Measurements from ENCODE around the gene NUDT16L1. TPM values are rescaled to one million over a fixed set of nuclear protein-coding genes. Genes with fewer than 3 reads are reported as not detected.

The NUDT16L1 gene
- total RNA-seq, 1 experiment from 2014 or later = 49.9 TPM

DNA sequence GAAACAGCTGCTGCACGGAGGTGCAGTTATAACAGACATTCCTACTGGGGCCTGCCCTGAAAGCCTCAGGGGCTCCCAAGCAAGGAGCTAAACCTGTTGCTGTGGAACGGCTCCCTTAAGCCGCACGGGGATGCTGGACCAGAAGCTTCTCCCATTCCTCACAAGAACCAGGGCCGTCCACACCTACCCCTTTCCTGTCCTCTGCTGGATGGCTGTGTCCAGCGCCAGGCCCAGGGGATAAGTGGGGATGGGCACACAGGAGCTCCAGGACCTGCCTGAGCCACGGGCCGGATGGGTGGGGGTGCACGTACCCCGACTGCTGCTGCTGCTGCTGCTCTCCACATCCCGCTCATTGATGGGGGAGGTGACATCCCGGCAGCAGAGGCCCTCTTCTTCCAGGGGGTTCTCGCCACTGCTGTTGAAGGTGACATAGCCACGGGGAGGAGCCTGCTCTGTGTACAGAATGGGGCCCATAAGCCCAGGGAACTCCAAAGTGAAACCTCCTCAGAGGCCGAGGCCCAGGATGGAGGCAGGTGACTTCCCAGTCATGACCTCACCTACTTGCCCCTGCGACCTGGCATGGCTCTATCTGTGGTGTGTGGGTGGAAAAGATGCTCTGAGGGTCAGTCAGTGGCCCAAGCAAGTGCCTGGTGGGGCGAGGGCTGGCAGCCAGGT, 8.6 kb downstream of the NUDT16L1 start:
- Histone ChIP-seq H3K9me2 (replicated peaks; ENCODE audit: low read length) (no peaks in the 10 kb centered on the region), H3K4me2 (ENCODE audit: low read length) (no peak overlapping the region), H3K4me3 (ENCODE audit: low read length) (no peak overlapping the region), H3K27ac (ENCODE audit: low read length) (no peak overlapping the region), H4K20me1 (ENCODE audit: low read length) (no peaks in the 10 kb centered on the region), H3K9me3 (ENCODE audit: low read length) (no peaks in the 10 kb centered on the region), H3K27me3 (ENCODE audit: low read length) (no peaks in the 10 kb centered on the region), H3K79me2 (ENCODE audit: low read length) (no peaks in the 10 kb centered on the region), H3K4me1 (ENCODE audit: insufficient read depth, low read length) (no peaks in the 10 kb centered on the region), H3K9ac (ENCODE audit: low read length) (no peak overlapping the region), H3K36me3 (ENCODE audit: low read depth, low read length) (no peaks in the 10 kb centered on the region; the same call in 1 of the 2 replicates), H2AFZ (ENCODE audit: low read length) (no peak overlapping the region), H3F3A (ENCODE audit: low read length, unreplicated experiment) (no peaks in the 10 kb centered on the region)
- DNase-seq (no peak), ATAC-seq (no peak)
- no TSS peak for BruUV-seq (replicated peaks)
- intact Hi-C loops (cut with micrococcal nuclease) = no loop called here
- POLR2A ChIA-PET (ENCODE audit: unreplicated experiment) = interaction anchor here (0.6 kb wide), 1 partner anchor 32 kb away, joined by 3 read pairs; the partner anchor contains the start of gene DNAAF8
- TF ChIP-seq EZH2 (IDR thresholded peaks at IDR 0.05; ENCODE audit: low read length, unreplicated experiment) = no peak
- no peak for TF ChIP-seq EZH2phosphoT487 (IDR thresholded peaks at IDR 0.05; ENCODE audit: borderline replicate concordance, low read length)
- TF ChIP-seq, protein P1, sequence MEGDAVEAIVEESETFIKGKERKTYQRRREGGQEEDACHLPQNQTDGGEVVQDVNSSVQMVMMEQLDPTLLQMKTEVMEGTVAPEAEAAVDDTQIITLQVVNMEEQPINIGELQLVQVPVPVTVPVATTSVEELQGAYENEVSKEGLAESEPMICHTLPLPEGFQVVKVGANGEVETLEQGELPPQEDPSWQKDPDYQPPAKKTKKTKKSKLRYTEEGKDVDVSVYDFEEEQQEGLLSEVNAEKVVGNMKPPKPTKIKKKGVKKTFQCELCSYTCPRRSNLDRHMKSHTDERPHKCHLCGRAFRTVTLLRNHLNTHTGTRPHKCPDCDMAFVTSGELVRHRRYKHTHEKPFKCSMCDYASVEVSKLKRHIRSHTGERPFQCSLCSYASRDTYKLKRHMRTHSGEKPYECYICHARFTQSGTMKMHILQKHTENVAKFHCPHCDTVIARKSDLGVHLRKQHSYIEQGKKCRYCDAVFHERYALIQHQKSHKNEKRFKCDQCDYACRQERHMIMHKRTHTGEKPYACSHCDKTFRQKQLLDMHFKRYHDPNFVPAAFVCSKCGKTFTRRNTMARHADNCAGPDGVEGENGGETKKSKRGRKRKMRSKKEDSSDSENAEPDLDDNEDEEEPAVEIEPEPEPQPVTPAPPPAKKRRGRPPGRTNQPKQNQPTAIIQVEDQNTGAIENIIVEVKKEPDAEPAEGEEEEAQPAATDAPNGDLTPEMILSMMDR (conservative IDR thresholded peaks at IDR 0.05; ENCODE audit: low read depth, low read length) = no peak
- CTCF ChIA-PET = no interaction called here

DNA sequence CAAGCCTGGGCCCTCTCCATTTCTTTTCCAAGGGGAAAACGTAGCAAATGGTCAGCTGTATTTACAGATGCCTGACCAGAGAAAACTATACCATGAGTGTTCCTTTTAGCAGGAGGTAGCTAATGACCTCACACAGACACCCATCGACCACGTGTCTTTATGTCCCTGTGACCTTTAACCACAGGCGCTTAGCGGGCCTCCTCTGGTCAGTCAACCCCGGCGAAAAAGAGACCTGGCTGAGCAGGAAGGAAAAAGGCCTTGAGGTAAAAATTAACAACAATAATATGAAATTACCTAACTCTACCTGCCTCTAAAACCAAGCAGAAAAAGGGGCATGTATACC, 9.1 kb downstream of the NUDT16L1 start:
- H3K27ac ChIP-seq (ENCODE audit: low read length) = no peak overlapping the region
- no TSS peak for BruUV-seq (replicated peaks)
- H3K27me3 ChIP-seq (ENCODE audit: low read length) = no peaks in the 10 kb centered on the region
- no peaks in the 10 kb centered on the region; the same call in 1 of the 2 replicates for H3K36me3 ChIP-seq (ENCODE audit: low read depth, low read length)
- POLR2A ChIA-PET (ENCODE audit: unreplicated experiment) = interaction anchor here (0.6 kb wide), 1 partner anchor 32 kb away, joined by 3 read pairs; the partner anchor contains the start of gene DNAAF8
- no peak overlapping the region for H3K9ac ChIP-seq (ENCODE audit: low read length)
- H3K9me2 ChIP-seq (replicated peaks; ENCODE audit: low read length) = no peaks in the 10 kb centered on the region
- no peaks in the 10 kb centered on the region for H3K4me1 ChIP-seq (ENCODE audit: insufficient read depth, low read length)
- H3K79me2 ChIP-seq (ENCODE audit: low read length) = no peaks in the 10 kb centered on the region
- TF ChIP-seq, protein P1 (conservative IDR thresholded peaks at IDR 0.05; ENCODE audit: low read depth, low read length) = no peak
- TF ChIP-seq EZH2phosphoT487 (IDR thresholded peaks at IDR 0.05; ENCODE audit: borderline replicate concordance, low read length) (no peak), EZH2 (IDR thresholded peaks at IDR 0.05; ENCODE audit: low read length, unreplicated experiment) (no peak)
- no peaks in the 10 kb centered on the region for H4K20me1 ChIP-seq (ENCODE audit: low read length)
- DNase-seq (no peak), ATAC-seq (no peak)
- H3K4me3 ChIP-seq (ENCODE audit: low read length) = no peak overlapping the region
- CTCF ChIA-PET = no interaction called here
- H3F3A ChIP-seq (ENCODE audit: low read length, unreplicated experiment) = no peaks in the 10 kb centered on the region
- H3K9me3 ChIP-seq (ENCODE audit: low read length) = no peaks in the 10 kb centered on the region
- H3K4me2 ChIP-seq (ENCODE audit: low read length) = no peak overlapping the region
- intact Hi-C loops (cut with micrococcal nuclease) = no loop called here
- H2AFZ ChIP-seq (ENCODE audit: low read length) = no peak overlapping the region

DNA sequence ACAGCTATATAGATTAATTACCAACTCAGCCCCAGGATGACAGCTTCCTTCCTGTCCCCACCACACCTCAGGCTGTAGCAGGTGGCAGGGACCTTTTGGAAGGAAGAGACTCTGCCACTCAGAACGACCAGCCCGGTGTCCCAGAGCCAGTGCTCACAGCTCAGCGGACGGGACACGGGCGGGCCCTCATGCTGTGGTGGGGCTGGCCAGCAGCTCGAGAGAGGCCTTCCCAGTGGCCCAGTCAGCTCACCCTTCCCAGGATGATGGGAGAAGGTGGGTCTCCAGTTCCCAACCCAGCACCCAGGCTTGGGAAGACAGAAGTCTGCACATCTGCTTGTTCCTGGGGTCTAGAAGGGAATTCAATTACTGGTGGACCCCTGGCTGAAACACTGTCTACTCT, 10.5 kb downstream of the NUDT16L1 start:
- intact Hi-C loops (cut with micrococcal nuclease) = no loop called here
- Histone ChIP-seq H3K27ac (ENCODE audit: low read length) (no peak overlapping the region), H3K36me3 (ENCODE audit: low read depth, low read length) (no peaks in the 10 kb centered on the region; the same call in 1 of the 2 replicates), H3F3A (ENCODE audit: low read length, unreplicated experiment) (no peaks in the 10 kb centered on the region), H3K4me3 (ENCODE audit: low read length) (no peak overlapping the region), H2AFZ (ENCODE audit: low read length) (no peak overlapping the region), H3K79me2 (ENCODE audit: low read length) (no peaks in the 10 kb centered on the region), H3K9me2 (replicated peaks; ENCODE audit: low read length) (no peaks in the 10 kb centered on the region), H3K4me2 (ENCODE audit: low read length) (no peak overlapping the region), H3K9me3 (ENCODE audit: low read length) (no peaks in the 10 kb centered on the region), H4K20me1 (ENCODE audit: low read length) (no peaks in the 10 kb centered on the region), H3K4me1 (ENCODE audit: insufficient read depth, low read length) (no peaks in the 10 kb centered on the region), H3K9ac (ENCODE audit: low read length) (no peak overlapping the region), H3K27me3 (ENCODE audit: low read length) (no peaks in the 10 kb centered on the region)
- TF ChIP-seq EZH2 (IDR thresholded peaks at IDR 0.05; ENCODE audit: low read length, unreplicated experiment) (no peak), EZH2phosphoT487 (IDR thresholded peaks at IDR 0.05; ENCODE audit: borderline replicate concordance, low read length) (no peak)
- TF ChIP-seq, protein P1 (conservative IDR thresholded peaks at IDR 0.05; ENCODE audit: low read depth, low read length) = no peak
- BruUV-seq (replicated peaks) = no TSS peak
- no peak for DNase-seq
- ChIA-PET POLR2A (ENCODE audit: unreplicated experiment) (no interaction called here), CTCF (no interaction called here)
- ATAC-seq = no peak

All from PC-3 (cell line).